ENCODE measurements around the gene TRIP10. TPM values are rescaled to one million over a fixed set of nuclear protein-coding genes. Genes with fewer than 3 reads are reported as not detected.
"Not testable (repeated sequence)": the region's sequence is repeated elsewhere in the genome, so short reads cannot be mapped to it uniquely, and the experiment has no call there.

TRIP10 gene
- total RNA-seq, 2 experiments from 2014 or later = 10.1 to 10.7 TPM

DNA sequence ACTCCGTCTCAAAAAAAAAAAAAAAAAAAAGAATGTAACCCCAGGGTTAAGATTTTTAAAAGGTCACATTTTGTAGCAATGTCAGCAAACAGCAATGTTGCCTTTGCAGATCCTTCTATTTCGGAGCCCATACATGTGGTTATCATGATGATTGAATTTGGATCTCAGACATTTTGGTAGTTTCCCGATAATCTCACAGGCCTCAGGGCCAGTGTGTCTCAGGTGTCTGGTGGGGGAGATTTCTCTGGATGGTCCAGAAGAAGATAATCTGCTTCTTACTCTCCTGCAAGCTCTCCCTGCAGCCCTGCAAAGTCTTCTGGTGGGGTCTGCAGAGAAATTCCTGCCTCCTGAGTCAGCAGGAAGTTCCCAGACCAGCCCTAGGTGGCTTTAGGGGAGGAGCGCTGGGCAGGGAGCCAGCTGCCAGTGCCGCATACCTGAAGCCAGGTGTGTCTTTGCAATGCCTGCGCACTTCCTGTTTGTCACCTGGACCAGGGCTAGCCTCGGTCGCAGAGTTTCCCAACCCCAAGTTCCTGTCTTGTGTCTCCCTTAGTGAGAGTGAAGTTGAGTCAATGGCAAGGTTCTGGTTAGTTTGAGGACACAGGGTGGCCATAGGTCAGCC lies 26.4 kb downstream of the TRIP10 start:
- no peak for DNase-seq
- POLR2A ChIA-PET = interaction anchor here (3.3 kb wide), 1 partner anchor 35 kb away, joined by 13 read pairs; no protein-coding TSS in a partner anchor
- peaks cover 33% of the 10 kb centered on the region for H3K4me1 Mint-ChIP-seq

DNA sequence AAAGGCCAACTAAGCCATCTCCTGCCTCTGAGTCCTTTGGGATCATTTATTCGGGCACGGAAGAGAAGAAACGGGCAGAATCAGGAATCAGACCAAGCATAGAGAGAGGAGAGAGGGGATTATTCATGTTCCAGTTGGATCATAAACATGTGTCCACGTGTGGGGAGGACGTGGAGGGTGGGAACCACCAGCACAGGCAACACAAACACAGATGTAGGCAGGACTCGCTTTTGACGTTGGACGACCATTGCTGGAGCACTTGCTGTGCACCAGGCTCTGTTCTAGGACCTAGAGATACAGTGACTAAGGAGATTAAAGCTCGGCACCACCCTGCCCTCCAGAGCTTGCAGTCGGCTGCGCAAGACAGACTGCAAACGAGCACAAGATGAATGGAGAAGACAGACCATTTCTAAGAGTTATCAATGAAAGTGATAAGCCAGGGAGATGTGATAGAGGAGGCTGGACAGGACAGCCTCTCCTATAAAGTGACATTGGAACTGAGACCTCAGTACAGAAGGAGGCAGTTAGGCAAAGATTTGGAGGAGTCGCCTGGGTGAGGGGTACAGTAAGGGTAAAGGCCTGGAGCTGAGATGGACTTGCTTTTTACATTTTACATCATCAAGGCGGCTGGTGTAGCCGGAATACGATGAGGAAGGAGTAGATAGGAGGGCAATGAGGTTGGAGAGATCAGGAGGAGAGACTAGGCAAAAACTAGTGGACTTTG lies 27.0 kb downstream of the TRIP10 start:
- Mint-ChIP-seq H3K9me3 (no peaks in the 10 kb centered on the region), H3K27ac (peak overlapping the region; percentile 93), H3K4me1 (peaks cover 33% of the 10 kb centered on the region), H3K36me3 (peaks cover 8% of the 10 kb centered on the region), H3K4me3 (peak overlapping the region; percentile 92), H3K27me3 (no peaks in the 10 kb centered on the region)
- DNase-seq (no peak), ATAC-seq (ENCODE audit: low read depth) (no peak)
- POLR2A ChIA-PET = interaction anchor here (2.0 to 3.3 kb wide), 2 partner anchors 29 to 35 kb away, joined by 10 to 13 read pairs; partner anchors contain the start of gene GPR108

More for the DNA sequence above, 26.4 kb downstream of the TRIP10 start:
- peak overlapping the region; percentile 92 for H3K4me3 Mint-ChIP-seq
- H3K9me3 Mint-ChIP-seq = no peaks in the 10 kb centered on the region
- H3K27me3 Mint-ChIP-seq = no peaks in the 10 kb centered on the region
- peaks cover 14% of the 10 kb centered on the region for H3K36me3 Mint-ChIP-seq
- H3K27ac Mint-ChIP-seq = peak overlapping the region; percentile 93
- no peak for ATAC-seq (ENCODE audit: low read depth)

DNA sequence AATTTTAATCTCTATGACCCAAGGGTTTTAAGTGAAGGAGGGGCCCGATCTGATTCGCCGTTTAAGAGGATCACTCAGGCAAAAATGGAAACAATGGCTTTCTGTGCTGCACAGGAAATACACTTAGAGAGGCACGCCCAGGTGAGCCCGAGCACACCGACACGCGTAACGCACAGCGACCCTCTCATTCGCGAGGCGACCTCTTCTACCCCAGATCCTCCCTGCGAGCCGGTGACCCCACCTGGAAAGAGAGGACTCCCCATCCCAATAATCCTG lies 27.5 kb downstream of the TRIP10 start:
- H3K4me1 Mint-ChIP-seq = peaks cover 38% of the 10 kb centered on the region
- peak overlapping the region; percentile 93 for H3K27ac Mint-ChIP-seq
- no peak for DNase-seq
- peak; percentile 62 for ATAC-seq (ENCODE audit: low read depth)
- POLR2A ChIA-PET = interaction anchor here (0.7 to 3.3 kb wide), 3 partner anchors 29 to 249 kb away, joined by 3 to 13 read pairs (median 10); partner anchors contain the start of gene GPR108
- no peaks in the 10 kb centered on the region for H3K9me3 Mint-ChIP-seq
- H3K27me3 Mint-ChIP-seq = no peaks in the 10 kb centered on the region
- peaks cover 6% of the 10 kb centered on the region for H3K36me3 Mint-ChIP-seq
- peak overlapping the region; percentile 92 for H3K4me3 Mint-ChIP-seq

- Mint-ChIP-seq H3K27ac (peak within 1 kb of the TSS; percentile 93), H3K4me3 (peak within 1 kb of the TSS; percentile 92), H3K4me1 (peaks cover 42% of the 10 kb centered on the region), H3K9me3 (no peaks in the 10 kb centered on the region), H3K27me3 (no peaks in the 10 kb centered on the region), H3K36me3 (peaks cover 3% of the 10 kb centered on the region)
- DNase-seq (peak; percentile 95), ATAC-seq (ENCODE audit: low read depth) (peak; percentile 73)
- POLR2A ChIA-PET = interaction anchor here (0.5 to 3.3 kb wide), 7 partner anchors 30 to 250 kb away, joined by 3 to 13 read pairs (median 4); partner anchors contain the start of gene GPR108
Observed at GRCh38 chr19:6767357-6768235, 28.1 kb downstream of the TRIP10 start, which contains the start of gene SH2D3A. Gene SH2D3A (minus strand): TSS chr19:6767435. CDS start chr19:6763748, 3,687 bp downstream.

DNA sequence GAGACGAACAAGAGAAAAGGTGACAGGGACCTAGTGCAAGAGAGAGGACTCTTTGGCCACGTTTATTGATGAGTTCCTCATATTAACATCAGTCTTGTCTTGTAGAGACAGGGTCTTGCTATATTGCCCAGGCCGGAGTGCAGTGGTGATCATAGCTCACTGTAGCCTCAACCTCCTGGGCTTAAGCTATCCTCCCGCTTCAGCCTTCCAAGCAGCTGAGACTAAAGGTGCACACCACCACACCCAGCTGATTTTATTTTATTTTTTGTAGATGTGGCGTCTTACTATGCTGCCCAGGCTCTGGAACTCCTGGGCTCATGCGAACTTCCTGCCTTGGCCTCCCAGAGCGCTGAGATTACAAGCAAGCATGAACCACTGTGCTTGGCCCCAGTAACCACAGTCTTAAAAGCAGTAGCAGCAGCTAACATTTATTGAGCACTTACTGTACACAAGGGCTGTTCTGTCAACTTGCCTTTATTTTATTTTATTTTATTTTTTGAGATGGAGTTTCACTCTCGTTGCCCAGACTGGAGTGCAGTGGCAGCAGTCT lies 28.8 kb downstream of the TRIP10 start:
- ATAC-seq (ENCODE audit: low read depth) (no peak), DNase-seq (no peak)
- no peaks in the 10 kb centered on the region for H3K27me3 Mint-ChIP-seq
- peak overlapping the region; percentile 92 for H3K4me3 Mint-ChIP-seq
- H3K27ac Mint-ChIP-seq = peak overlapping the region; percentile 93
- peaks cover 2% of the 10 kb centered on the region for H3K36me3 Mint-ChIP-seq
- POLR2A ChIA-PET = interaction anchor here (0.7 to 3.3 kb wide), 5 partner anchors 30 to 105 kb away, joined by 3 to 13 read pairs (median 6); partner anchors contain the start of gene GPR108
- H3K9me3 Mint-ChIP-seq = no peaks in the 10 kb centered on the region
- peaks cover 42% of the 10 kb centered on the region for H3K4me1 Mint-ChIP-seq

- POLR2A ChIA-PET = interaction anchor here (0.5 to 6.8 kb wide), 4 partner anchors 32 to 291 kb away, joined by 4 to 88 read pairs (median 10); no protein-coding TSS in a partner anchor
- ATAC-seq (ENCODE audit: low read depth) = no peak
- peak overlapping the region; percentile 54 for H3K27ac Mint-ChIP-seq
- H3K27me3 Mint-ChIP-seq = no peaks in the 10 kb centered on the region
- H3K4me3 Mint-ChIP-seq = no peak overlapping the region
- H3K9me3 Mint-ChIP-seq = no peaks in the 10 kb centered on the region
- H3K4me1 Mint-ChIP-seq = peaks cover 44% of the 10 kb centered on the region
- H3K36me3 Mint-ChIP-seq = peaks cover 8% of the 10 kb centered on the region
- DNase-seq = no peak
Observed at GRCh38 chr19:6769006-6769619, 29.6 kb downstream of the TRIP10 start.

DNA sequence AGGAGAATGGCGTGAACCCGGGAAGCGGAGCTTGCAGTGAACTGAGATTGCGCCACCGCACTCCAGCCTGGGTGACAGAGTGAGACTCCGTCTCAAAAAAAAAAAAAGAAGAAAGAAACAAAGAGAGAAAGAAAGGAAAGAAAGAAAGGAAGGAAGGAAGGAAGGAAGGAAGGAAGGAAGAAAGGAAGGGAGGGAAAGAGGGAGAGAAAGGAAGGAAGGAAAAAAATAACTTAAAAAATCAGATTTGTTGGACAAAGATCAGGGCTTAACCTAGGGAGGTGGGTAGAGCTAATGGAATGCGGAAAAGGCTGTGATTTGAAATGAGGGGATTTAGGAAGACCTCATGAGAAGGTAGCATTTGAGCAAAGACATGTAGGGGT lies 32.2 kb downstream of the TRIP10 start:
- POLR2A ChIA-PET = interaction anchor here (0.8 to 6.8 kb wide), 7 partner anchors 19 to 411 kb away, joined by 3 to 88 read pairs (median 6); partner anchors contain the start of genes CLPP, GPR108 and TNFSF14
- Mint-ChIP-seq H3K4me1 (peaks cover 45% of the 10 kb centered on the region), H3K4me3 (peak overlapping the region; percentile 53), H3K36me3 (peaks cover 24% of the 10 kb centered on the region), H3K27ac (peak overlapping the region; percentile 93)
- H3K9me3 Mint-ChIP-seq; DNase-seq; H3K27me3 Mint-ChIP-seq; ATAC-seq (ENCODE audit: low read depth): not testable (repeated sequence)

DNA sequence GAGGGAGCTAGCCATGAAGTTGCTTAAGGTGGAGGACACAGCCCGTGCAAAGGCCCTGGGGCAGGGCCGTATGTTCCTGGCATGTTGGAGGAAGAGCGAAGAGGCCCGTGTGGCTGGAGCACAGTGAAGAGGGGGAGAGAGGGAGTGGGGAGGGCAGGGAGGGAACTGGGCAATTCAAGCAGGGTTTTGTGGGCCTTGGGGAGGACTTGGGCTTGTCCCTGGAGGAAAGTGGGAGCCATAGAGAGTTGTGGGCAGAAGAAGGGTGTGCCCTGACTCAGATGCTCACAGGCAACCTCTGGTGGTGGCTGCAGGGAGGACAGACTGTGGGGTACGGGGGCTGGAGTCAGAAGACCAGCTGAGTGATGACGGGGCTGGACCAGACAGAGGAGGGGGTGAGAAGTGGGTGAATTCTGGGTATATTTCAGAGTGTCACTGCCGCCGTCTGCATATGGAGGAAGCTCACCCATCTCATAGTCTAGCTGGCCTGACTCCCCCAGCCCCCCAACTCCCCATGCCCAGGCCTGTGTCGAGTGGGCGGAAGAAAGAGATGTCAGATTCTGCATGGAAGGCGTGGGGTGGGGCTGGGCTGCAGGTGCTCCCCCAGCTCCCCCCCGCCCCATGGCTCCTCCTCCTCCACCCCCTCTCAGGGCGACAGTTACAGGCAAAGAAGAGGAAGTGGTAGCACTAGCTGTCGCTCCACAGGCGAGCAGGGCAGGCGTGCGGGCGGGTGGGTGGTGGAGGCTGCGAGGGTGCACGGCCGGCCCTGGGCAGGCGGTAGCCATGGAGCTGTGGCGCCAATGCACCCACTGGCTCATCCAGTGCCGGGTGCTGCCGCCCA lies 32.8 kb downstream of the TRIP10 start, which contains the start of gene VAV1:
Gene VAV1 (plus strand): TSS at position 681 of the 838 bp plus-strand sequence. CDS start 100 bp downstream, at position 781.
- Mint-ChIP-seq H3K36me3 (peaks cover 30% of the 10 kb centered on the region), H3K27me3 (no peaks in the 10 kb centered on the region), H3K9me3 (peaks cover 5% of the 10 kb centered on the region), H3K4me1 (peaks cover 46% of the 10 kb centered on the region), H3K4me3 (peak within 1 kb of the TSS; percentile 98), H3K27ac (peak within 1 kb of the TSS; percentile 93)
- POLR2A ChIA-PET = interaction anchor here (0.6 to 6.8 kb wide), 17 partner anchors 11 to 411 kb away, joined by 3 to 88 read pairs (median 4); partner anchors contain the start of genes CLPP, GPR108, SLC25A23 and TNFSF14
- DNase-seq = peak; percentile 79
- ATAC-seq (ENCODE audit: low read depth) = peak; percentile 66

DNA sequence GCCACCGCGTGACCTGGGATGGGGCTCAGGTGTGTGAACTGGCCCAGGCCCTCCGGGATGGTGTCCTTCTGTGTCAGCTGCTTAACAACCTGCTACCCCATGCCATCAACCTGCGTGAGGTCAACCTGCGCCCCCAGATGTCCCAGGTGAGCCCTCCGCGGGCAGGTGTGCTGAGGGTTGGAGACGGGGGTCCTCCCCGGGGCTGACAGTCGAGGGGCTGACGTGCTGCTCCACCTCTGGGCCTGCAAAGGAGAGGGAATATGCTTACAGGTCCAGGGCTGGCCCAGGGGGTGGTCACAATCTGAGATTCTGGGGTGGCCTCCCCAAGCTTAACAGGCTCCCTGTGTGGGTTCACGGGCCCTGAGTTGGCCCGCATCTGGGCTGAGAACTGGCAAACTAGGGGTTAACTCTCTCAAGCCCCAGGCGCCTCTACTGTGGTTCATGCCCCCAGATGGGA lies 33.4 kb downstream of the TRIP10 start:
- ATAC-seq (ENCODE audit: low read depth) = no peak
- H3K4me3 Mint-ChIP-seq = peak overlapping the region; percentile 98
- H3K27ac Mint-ChIP-seq = peak overlapping the region; percentile 93
- H3K36me3 Mint-ChIP-seq = peaks cover 35% of the 10 kb centered on the region
- no peaks in the 10 kb centered on the region for H3K27me3 Mint-ChIP-seq
- peaks cover 5% of the 10 kb centered on the region for H3K9me3 Mint-ChIP-seq
- H3K4me1 Mint-ChIP-seq = peaks cover 47% of the 10 kb centered on the region
- POLR2A ChIA-PET = interaction anchor here (0.7 to 6.8 kb wide), 12 partner anchors 12 to 313 kb away, joined by 3 to 88 read pairs (median 6); partner anchors contain the start of genes GPR108, SLC25A23 and ZNF557
- DNase-seq = no peak

GRCh38 chr19:6773323-6773931 lies 33.9 kb downstream of the TRIP10 start:
- Mint-ChIP-seq H3K36me3 (peaks cover 41% of the 10 kb centered on the region), H3K4me3 (peak overlapping the region; percentile 98), H3K27ac (peak overlapping the region; percentile 93), H3K9me3 (peaks cover 5% of the 10 kb centered on the region), H3K27me3 (no peaks in the 10 kb centered on the region), H3K4me1 (peaks cover 47% of the 10 kb centered on the region)
- ATAC-seq (ENCODE audit: low read depth) (peak; percentile 40), DNase-seq (peak; percentile 67)
- POLR2A ChIA-PET = interaction anchor here (0.5 to 6.8 kb wide), 12 partner anchors 9 to 314 kb away, joined by 3 to 88 read pairs (median 4); partner anchors contain the start of genes GPR108, SLC25A23 and ZNF557

Data from activated naive CD8-positive, alpha-beta T cell treated with anti-CD3 and anti-CD28 coated beads, Interleukin-2, amount 10 ng/mL, durations not matched to agents 7 days and 5 days (primary cell).